GM18508 (cell line): ENCODE data around the gene CATSPERZ.
"Not testable (repeated sequence)": the region's sequence is repeated elsewhere in the genome, so short reads cannot be mapped to it uniquely, and the experiment has no call there.

ENCODE experiments used
- ATAC-seq: cut with Tn5 transposase; IDR thresholded peaks from one replicate; pipeline ENCODE4 v1.9.1; 2021; ENCODE audit warnings: moderate number of reproducible peaks; ENCODE audit not compliant: insufficient read depth, unreplicated experiment

Gene CATSPERZ

GRCh38 chr11:64316672-64317324 is 16.6 kb downstream of the CATSPERZ start:
- ATAC-seq = no peak

GRCh38 chr11:64317325-64317960 is 17.3 kb downstream of the CATSPERZ start, which contains the start of gene TRMT112:
Gene TRMT112, minus strand, starts transcription at chr11:64317559. Its CDS starts 33 bp downstream, at chr11:64317526.
- peak; percentile 45 for ATAC-seq

GRCh38 chr11:64317961-64318765 is 18.0 kb downstream of the CATSPERZ start, which contains the start of gene PRDX5:
Gene PRDX5, plus strand, starts transcription at chr11:64318121. Its CDS starts 95 bp downstream, at chr11:64318216.
- ATAC-seq = peak; percentile 36

GRCh38 chr11:64318766-64319761 is 18.9 kb downstream of the CATSPERZ start:
- no peak for ATAC-seq

GRCh38 chr11:64320556-64320955 is 20.4 kb downstream of the CATSPERZ start:
- no peak for ATAC-seq

- no peak for ATAC-seq
Observed at GRCh38 chr11:64321026-64321425, 20.9 kb downstream of the CATSPERZ start.

GRCh38 chr11:64321533-64321932 is 21.4 kb downstream of the CATSPERZ start:
- ATAC-seq = no peak

- ATAC-seq = no peak
Observed at GRCh38 chr11:64322925-64323260, 22.7 kb downstream of the CATSPERZ start.

GRCh38 chr11:64323373-64323772 is 23.2 kb downstream of the CATSPERZ start:
- ATAC-seq = no peak

GRCh38 chr11:64323984-64324383 is 23.8 kb downstream of the CATSPERZ start:
- not testable (repeated sequence) for ATAC-seq

GRCh38 chr11:64324692-64325469 is 24.7 kb downstream of the CATSPERZ start:
- no peak for ATAC-seq

GRCh38 chr11:64327375-64327774 is 27.2 kb downstream of the CATSPERZ start:
- no peak for ATAC-seq

- no peak for ATAC-seq
Observed at GRCh38 chr11:64327993-64328392, 27.8 kb downstream of the CATSPERZ start.

GRCh38 chr11:64330888-64331287 is 30.7 kb downstream of the CATSPERZ start:
- no peak for ATAC-seq

- ATAC-seq = no peak
Observed at GRCh38 chr11:64331569-64332371, 31.6 kb downstream of the CATSPERZ start.

- ATAC-seq = no peak
Observed at GRCh38 chr11:64333556-64333955, 33.4 kb downstream of the CATSPERZ start.

- ATAC-seq = peak; percentile 72
Observed at GRCh38 chr11:64334764-64335735, 34.9 kb downstream of the CATSPERZ start.
